Measurements from ENCODE around the gene RWDD1. TPM values are rescaled to one million over a fixed set of nuclear protein-coding genes. Genes with fewer than 3 reads are reported as not detected.
A peak's percentile ranks its signal among the peaks of the same experiment; 100 is the strongest.

Gene RWDD1
- total and polyA plus RNA-seq, 2 of the 13 experiments (the other 11 are each of a cell fraction or from before 2014, with no cell fraction given), result 27.4 to 67.1 TPM

DNA sequence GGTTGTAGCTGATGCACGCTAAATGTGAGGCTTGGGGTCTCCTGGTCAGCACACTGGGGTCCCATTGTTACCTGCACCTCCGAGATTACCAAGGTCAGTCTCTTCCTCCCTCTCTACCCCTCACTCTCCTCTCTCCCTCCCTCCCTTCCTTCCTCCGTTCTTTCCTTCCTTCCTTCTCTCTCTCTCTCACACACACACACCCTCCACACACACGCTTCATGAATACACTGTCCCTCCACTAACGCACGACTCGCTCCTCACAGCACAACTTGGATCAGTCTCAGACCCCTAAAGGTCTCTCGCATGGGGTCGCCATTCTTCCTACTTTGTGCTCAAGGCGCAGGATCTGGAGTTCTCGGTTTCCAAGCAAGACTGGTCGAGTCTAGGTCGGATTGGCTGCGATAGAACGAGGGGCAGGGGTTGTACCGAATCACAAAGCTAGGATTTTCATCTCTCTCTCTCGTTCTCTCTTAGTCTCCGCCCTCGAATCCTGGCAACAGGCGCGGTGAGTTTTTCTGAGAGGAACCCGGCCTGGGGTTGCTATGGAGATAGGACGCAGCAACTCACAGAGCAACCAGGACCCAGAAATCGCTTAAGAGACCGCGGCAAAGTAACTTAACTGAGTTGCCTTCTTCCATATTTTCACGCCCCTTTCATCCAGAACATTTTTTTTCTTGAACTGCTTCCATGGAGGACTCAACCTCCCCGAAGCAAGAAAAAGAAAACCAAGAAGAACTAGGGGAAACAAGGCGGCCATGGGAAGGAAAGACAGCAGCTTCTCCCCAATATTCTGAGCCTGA, 44.8 kb downstream of the RWDD1 start, which contains the start of gene RSPH4A (continued):
- TF ChIP-seq, protein P1, sequence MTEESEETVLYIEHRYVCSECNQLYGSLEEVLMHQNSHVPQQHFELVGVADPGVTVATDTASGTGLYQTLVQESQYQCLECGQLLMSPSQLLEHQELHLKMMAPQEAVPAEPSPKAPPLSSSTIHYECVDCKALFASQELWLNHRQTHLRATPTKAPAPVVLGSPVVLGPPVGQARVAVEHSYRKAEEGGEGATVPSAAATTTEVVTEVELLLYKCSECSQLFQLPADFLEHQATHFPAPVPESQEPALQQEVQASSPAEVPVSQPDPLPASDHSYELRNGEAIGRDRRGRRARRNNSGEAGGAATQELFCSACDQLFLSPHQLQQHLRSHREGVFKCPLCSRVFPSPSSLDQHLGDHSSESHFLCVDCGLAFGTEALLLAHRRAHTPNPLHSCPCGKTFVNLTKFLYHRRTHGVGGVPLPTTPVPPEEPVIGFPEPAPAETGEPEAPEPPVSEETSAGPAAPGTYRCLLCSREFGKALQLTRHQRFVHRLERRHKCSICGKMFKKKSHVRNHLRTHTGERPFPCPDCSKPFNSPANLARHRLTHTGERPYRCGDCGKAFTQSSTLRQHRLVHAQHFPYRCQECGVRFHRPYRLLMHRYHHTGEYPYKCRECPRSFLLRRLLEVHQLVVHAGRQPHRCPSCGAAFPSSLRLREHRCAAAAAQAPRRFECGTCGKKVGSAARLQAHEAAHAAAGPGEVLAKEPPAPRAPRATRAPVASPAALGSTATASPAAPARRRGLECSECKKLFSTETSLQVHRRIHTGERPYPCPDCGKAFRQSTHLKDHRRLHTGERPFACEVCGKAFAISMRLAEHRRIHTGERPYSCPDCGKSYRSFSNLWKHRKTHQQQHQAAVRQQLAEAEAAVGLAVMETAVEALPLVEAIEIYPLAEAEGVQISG (CRISPR knock-in tag; IDR thresholded peaks at IDR 0.05), result 0 out of 2 replicates have a peak, but pooled peaks have one; percentile 17
- TF ChIP-seq, protein P2, sequence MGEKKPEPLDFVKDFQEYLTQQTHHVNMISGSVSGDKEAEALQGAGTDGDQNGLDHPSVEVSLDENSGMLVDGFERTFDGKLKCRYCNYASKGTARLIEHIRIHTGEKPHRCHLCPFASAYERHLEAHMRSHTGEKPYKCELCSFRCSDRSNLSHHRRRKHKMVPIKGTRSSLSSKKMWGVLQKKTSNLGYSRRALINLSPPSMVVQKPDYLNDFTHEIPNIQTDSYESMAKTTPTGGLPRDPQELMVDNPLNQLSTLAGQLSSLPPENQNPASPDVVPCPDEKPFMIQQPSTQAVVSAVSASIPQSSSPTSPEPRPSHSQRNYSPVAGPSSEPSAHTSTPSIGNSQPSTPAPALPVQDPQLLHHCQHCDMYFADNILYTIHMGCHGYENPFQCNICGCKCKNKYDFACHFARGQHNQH (CRISPR knock-in tag; IDR thresholded peaks at IDR 0.05), result 0 out of 2 replicates have a peak, but pooled peaks have one; percentile 9
- TF ChIP-seq HDAC1 (CRISPR knock-in tag; IDR thresholded peaks at IDR 0.05) (0 out of 2 replicates have a peak, but pooled peaks have one; percentile 27), ARID4A (CRISPR knock-in tag; IDR thresholded peaks at IDR 0.05; ENCODE audit: borderline replicate concordance) (peak; percentile 53; the same call in 1 of the 2 replicates), NFYB (CRISPR knock-in tag; IDR thresholded peaks at IDR 0.05) (peak; percentile 86), ZNF567 (CRISPR knock-in tag; IDR thresholded peaks at IDR 0.05; ENCODE audit: borderline replicate concordance) (no peak), ZNF619 (CRISPR knock-in tag; IDR thresholded peaks at IDR 0.05) (0 out of 2 replicates have a peak, but pooled peaks have one; percentile 17), PBX2 (CRISPR knock-in tag; IDR thresholded peaks at IDR 0.05) (peak; percentile 91)

Measured in HepG2 (cell line).